Right lobe of liver (tissue), 6 donors: ENCODE measurements around the gene NKAIN2. TPM values are rescaled to one million over a fixed set of nuclear protein-coding genes. Genes with fewer than 3 reads are reported as not detected.
"Not testable (repeated sequence)": the region's sequence is repeated elsewhere in the genome, so short reads cannot be mapped to it uniquely, and the experiment has no call there.

Source experiments
- ATAC-seq, 4 donors: fragments of 200-7000 bp; cut with Tn5 transposase; one replicate each; pipeline ENCODE4 v1.9.1; 2020; ENCODE audit warnings: mild to moderate bottlenecking in 4 of 4, moderate library complexity in 4 of 4
- DNase-seq, 3 donors: peaks; one replicate each; pipeline ENCODE4 v3.0.0-alpha.2; 2020
- H3K27ac ChIP-seq, 3 donors: fragments of 200-600 bp; one replicate each; pipeline ENCODE4 v1.8.0; 2022
- H3K27me3 ChIP-seq, 2 donors: fragments of 200-600 bp; one replicate each; pipeline ENCODE4 v1.8.0; 2022
- H3K36me3 ChIP-seq, 4 donors: fragments of 200-600 bp; sonication (generic) in 1 of 4; one replicate each; pipeline versions ENCODE4 v1.5.1 to v1.8.0; 2017 to 2022; ENCODE audit warnings: control low read depth in 1 of 4
- H3K4me1 ChIP-seq, 4 donors: fragments of 200-600 bp; sonication (generic) in 1 of 4; one replicate each; pipeline versions ENCODE4 v1.5.1 to v1.8.0; 2017 to 2022; ENCODE audit warnings: control low read depth in 1 of 4
- H3K4me3 ChIP-seq, 3 donors: fragments of 200-600 bp; one replicate each; pipeline ENCODE4 v1.8.0; 2022
- H3K9me3 ChIP-seq, 4 donors: fragments of 200-600 bp; sonication (generic) in 1 of 4; one replicate each; pipeline versions ENCODE4 v1.5.1 to v1.8.0; 2017 to 2022; ENCODE audit warnings: control low read depth in 1 of 4
- POLR2A ChIP-seq: fragments of 450-650 bp; IDR thresholded peaks from one replicate; pipeline ENCODE4 v1.6.1; 2017; ENCODE audit warnings: antibody characterized with exemption, mild to moderate bottlenecking
- WGBS: methylation state at CpG from one replicate; pipeline ENCODE4 v1.1.6; 2018; ENCODE audit warnings: low coverage, low lambda C conversion rate; ENCODE audit not compliant: insufficient coverage; ENCODE audit errors: missing lambda C conversion rate; 5-methylcytosine and 5-hydroxymethylcytosine counted together
- intact Hi-C, 2 donors: fragments of 100-400 bp; cut with DNase I; formaldehyde crosslinking; loops; one replicate each; pipeline versions ENCODE4 v1.11.2 to v1.14.1; 2022
- total RNA-seq, 6 experiments: library from RNA; depleted of rRNA in 2 of 6; stranded (reverse); fragments of >200 nt in 2 of 6; fragmentation: NEBNext Ultra II Directional in 3 of 6; extraction: Animal tissue kit (Norgen Biotek cat#: 25700) in 3 of 6; gene quantifications; one replicate each; pipeline versions ENCODE4 v1.1.0 to v1.2.4, GENCODE V29; 2016 to 2023
- TF ChIP-seq, protein P1 (sequence below), 4 donors: fragments of 200-600 bp in 3 of 4; fragments of 450-650 bp in 1 of 4; IDR thresholded peaks; one replicate each; pipeline versions ENCODE4 v1.5.1 to v1.8.0; 2016 to 2022; ENCODE audit warnings: antibody characterized with exemption in 4 of 4, mild to moderate bottlenecking in 2 of 4
- donor health status: DM: no; HTN: yes; CAD: no.
- donor health status: DM: no; HTN: no; CAD: no.
- donor health status: DM: no; HTN: no; CAD: no.
- donor health status: DM: no; HTN: yes; CAD: no.
- donor health status: DM: no; HTN: yes; CAD: no.

Gene NKAIN2
- total RNA-seq, 6 experiments from 2014 or later, result 0.16 to 0.28 TPM; not detected in 4

DNA sequence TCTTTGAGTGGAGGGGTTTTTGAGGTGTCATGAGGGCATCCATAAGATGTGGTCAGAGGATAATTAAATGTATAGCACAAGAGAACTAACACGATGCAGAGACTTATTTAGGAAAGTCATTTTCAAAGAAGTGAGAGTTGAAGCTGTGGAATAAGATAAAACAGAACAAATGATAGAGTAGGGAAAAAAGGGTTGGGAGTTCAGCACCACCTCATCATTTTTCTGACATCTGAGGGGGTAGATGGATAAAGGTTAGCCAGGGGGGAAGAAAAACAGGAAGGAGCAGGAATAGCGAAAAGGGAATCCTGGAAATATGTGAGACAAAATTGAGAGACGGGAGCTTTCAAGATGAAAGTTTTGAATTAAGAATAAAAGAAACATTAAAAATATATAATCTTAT lies 434.2 kb downstream of the NKAIN2 start:
- TF ChIP-seq, protein P1, sequence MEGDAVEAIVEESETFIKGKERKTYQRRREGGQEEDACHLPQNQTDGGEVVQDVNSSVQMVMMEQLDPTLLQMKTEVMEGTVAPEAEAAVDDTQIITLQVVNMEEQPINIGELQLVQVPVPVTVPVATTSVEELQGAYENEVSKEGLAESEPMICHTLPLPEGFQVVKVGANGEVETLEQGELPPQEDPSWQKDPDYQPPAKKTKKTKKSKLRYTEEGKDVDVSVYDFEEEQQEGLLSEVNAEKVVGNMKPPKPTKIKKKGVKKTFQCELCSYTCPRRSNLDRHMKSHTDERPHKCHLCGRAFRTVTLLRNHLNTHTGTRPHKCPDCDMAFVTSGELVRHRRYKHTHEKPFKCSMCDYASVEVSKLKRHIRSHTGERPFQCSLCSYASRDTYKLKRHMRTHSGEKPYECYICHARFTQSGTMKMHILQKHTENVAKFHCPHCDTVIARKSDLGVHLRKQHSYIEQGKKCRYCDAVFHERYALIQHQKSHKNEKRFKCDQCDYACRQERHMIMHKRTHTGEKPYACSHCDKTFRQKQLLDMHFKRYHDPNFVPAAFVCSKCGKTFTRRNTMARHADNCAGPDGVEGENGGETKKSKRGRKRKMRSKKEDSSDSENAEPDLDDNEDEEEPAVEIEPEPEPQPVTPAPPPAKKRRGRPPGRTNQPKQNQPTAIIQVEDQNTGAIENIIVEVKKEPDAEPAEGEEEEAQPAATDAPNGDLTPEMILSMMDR (IDR thresholded peaks at IDR 0.05), result no peak
- TF ChIP-seq POLR2A, result no peak
- no peak overlapping the region for H3K27ac ChIP-seq
- no peaks in the 10 kb centered on the region for H3K9me3 ChIP-seq
- H3K27me3 ChIP-seq, result no peaks in the 10 kb centered on the region
- no peak overlapping the region for H3K4me3 ChIP-seq
- ATAC-seq (no peak), DNase-seq (no peak)
- no peaks in the 10 kb centered on the region for H3K36me3 ChIP-seq
- 39% methylated on average over 3 of the region's 3 CpGs for WGBS
- no peaks in the 10 kb centered on the region for H3K4me1 ChIP-seq
- intact Hi-C loops, result no loop called here

DNA sequence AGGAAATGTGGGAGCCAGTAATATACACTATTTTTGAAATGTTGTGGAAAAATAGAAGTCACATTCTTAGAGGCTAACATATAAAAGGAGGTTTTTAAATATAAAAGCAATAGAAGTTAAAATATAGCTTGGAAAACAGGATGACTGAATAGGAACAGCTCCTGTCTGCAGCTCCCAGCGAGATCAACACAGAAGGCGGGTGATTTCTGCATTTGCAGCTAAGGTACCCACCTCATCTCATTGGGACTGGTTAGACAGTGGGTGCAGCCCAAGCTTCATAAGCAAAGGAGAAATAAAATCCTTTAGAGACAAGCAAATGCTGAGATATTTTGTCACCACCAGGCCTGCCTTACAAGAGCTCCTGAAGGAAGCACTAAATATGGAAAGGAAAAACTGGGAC lies 434.7 kb downstream of the NKAIN2 start:
- intact Hi-C loops, H3K4me3 ChIP-seq, H3K27me3 ChIP-seq, H3K36me3 ChIP-seq, H3K4me1 ChIP-seq, H3K9me3 ChIP-seq, DNase-seq, ATAC-seq, H3K27ac ChIP-seq: not testable (repeated sequence)
- WGBS, result 56% methylated on average over 2 of the region's 2 CpGs

DNA sequence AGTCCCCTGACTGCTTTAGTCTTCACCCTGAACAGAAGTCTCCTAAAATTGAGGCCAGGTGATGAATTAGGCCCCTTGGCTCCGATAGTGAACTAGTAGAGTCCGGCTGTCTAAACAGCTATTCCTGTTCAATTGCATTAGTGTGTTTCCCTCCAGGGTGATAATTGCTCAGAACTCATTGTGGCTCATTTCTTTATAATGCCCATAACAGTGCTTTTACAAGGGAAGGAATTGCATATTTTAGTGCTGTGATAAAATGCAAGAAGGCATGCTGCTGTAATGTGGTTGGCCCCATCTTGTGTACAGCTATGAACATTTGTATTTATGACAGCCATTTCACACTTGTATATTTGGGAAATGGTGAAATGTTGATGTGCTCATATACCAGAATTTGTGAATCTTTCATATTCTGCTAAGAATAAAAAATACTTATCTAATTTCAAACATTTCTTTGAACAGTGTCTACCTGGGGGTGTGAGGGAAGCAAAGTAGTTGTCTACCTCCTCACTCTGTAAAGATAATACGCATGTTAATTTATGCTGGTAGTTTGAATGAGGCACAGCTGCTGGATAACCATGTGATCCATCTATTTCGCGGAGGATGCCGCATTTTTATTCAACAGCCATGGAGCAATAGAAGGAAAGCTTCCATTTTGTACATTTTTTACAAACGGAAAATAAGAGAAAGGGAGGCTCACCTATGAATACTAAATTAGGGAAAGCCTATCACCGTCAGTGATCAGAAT lies 451.4 kb downstream of the NKAIN2 start:
- Histone ChIP-seq H3K9me3 (no peaks in the 10 kb centered on the region), H3K27me3 (no peaks in the 10 kb centered on the region), H3K27ac (no peak overlapping the region), H3K4me3 (no peak overlapping the region), H3K4me1 (no peaks in the 10 kb centered on the region), H3K36me3 (no peaks in the 10 kb centered on the region)
- TF ChIP-seq, protein P1 (IDR thresholded peaks at IDR 0.05), result no peak
- TF ChIP-seq POLR2A, result no peak
- intact Hi-C loops, result no loop called here
- 72% methylated on average over 8 of the region's 8 CpGs for WGBS
- ATAC-seq (no peak), DNase-seq (no peak)

DNA sequence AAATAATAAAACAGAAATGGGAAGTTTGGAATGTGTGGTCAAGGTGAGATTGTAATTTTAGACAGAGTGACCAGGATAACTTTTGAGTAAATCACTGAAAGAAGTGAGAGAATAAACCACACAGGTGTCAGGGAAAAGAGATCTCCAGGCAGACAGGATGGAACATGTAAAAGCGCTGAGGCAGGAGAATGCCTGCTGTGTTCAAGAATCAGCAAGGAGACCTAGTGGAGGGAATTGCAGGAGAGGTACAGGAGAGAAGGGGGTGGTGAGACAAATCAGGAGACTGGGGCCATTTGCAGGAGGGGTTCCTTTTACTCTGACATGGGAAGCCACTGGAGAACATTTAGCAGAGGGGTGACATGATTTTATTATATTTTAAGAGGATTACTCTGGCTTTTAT lies 456.7 kb downstream of the NKAIN2 start:
- intact Hi-C loops, result no loop called here

DNA sequence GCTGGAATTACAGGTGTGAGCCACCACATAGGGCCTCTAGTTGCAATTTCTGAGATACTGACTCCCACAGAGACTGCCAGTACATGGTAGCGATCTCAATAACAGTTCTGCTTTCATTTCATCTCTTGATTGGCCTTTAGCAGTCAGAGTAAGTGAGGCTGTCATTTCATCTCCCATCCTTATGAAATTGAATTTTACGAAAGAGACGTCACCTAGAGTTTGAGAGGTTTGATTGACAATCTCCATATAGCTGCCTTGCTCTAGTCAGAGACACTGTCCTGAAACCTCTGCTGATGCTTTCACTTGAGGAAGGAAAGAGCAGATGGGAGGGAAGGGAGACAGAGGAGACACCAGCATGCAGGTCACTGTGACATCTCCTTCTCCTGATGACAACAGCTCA lies 466.1 kb downstream of the NKAIN2 start:
- Histone ChIP-seq H3K36me3 (no peaks in the 10 kb centered on the region), H3K4me1 (no peaks in the 10 kb centered on the region), H3K4me3 (no peak overlapping the region), H3K9me3 (no peaks in the 10 kb centered on the region), H3K27me3 (no peaks in the 10 kb centered on the region), H3K27ac (no peak overlapping the region)
- ATAC-seq (no peak), DNase-seq (no peak)
- 90% methylated on average over 2 of the region's 3 CpGs for WGBS
- intact Hi-C loops, result no loop called here
- TF ChIP-seq, protein P1 (IDR thresholded peaks at IDR 0.05), result no peak
- TF ChIP-seq POLR2A, result no peak

More for the DNA sequence above, 456.7 kb downstream of the NKAIN2 start:
- H3K4me1 ChIP-seq, result no peaks in the 10 kb centered on the region
- TF ChIP-seq, protein P1 (IDR thresholded peaks at IDR 0.05), result no peak
- TF ChIP-seq POLR2A, result no peak
- no peak for ATAC-seq
- H3K36me3 ChIP-seq, result no peaks in the 10 kb centered on the region
- no peaks in the 10 kb centered on the region for H3K27me3 ChIP-seq
- no peak overlapping the region for H3K4me3 ChIP-seq
- H3K27ac ChIP-seq, result no peak overlapping the region
- H3K9me3 ChIP-seq, result no peaks in the 10 kb centered on the region
- DNase-seq, result no peak
- WGBS, result 33% methylated on average over 1 of the region's 1 CpG
